Trophoblast cell (in vitro differentiated cells and primary cell): ENCODE results near the gene CDH7.

Experiments
- DNase-seq, 2 donors: peaks; one replicate each; pipeline ENCODE4 v3.0.0-alpha.2; 2016
- H2AFZ ChIP-seq: 2 replicates; pipeline ENCODE4 v1.6.1; 2013; ENCODE audit warnings: low read length, moderate library complexity, mild to moderate bottlenecking; ENCODE audit not compliant: insufficient read depth, poor library complexity
- H2AK5ac ChIP-seq: 2 replicates; pipeline ENCODE4 v1.6.1; 2013; ENCODE audit warnings: mild to moderate bottlenecking, low read length
- H2BK120ac ChIP-seq: 2 replicates; pipeline ENCODE4 v1.6.1; 2013; ENCODE audit warnings: low read length, mild to moderate bottlenecking, moderate library complexity; ENCODE audit not compliant: insufficient read depth, poor library complexity
- H2BK12ac ChIP-seq: 2 replicates; pipeline ENCODE4 v1.6.1; 2013; ENCODE audit warnings: mild to moderate bottlenecking, low read length, moderate library complexity
- H2BK5ac ChIP-seq: 2 replicates; pipeline ENCODE4 v1.6.1; 2013; ENCODE audit warnings: low read length, low read depth, moderate library complexity, mild to moderate bottlenecking; ENCODE audit not compliant: poor library complexity
- H3K14ac ChIP-seq: 2 replicates; pipeline ENCODE4 v1.6.1; 2013; ENCODE audit warnings: mild to moderate bottlenecking, low read length
- H3K18ac ChIP-seq: 2 replicates; pipeline ENCODE4 v1.6.1; 2013; ENCODE audit warnings: mild to moderate bottlenecking, low read length
- H3K23ac ChIP-seq: 2 replicates; pipeline ENCODE4 v1.6.1; 2013; ENCODE audit warnings: low read length
- H3K27ac ChIP-seq: 2 replicates; pipeline ENCODE4 v1.5.1; 2013; ENCODE audit warnings: low read depth, mild to moderate bottlenecking, inconsistent platforms, low read length, moderate library complexity
- H3K27me3 ChIP-seq: 2 replicates; pipeline ENCODE4 v1.6.1; 2013; ENCODE audit warnings: inconsistent platforms, mild to moderate bottlenecking, low read length, moderate library complexity; ENCODE audit not compliant: insufficient read depth
- H3K36me3 ChIP-seq, 2 experiments: 1 replicate in 1 of 2; 2 replicates in 1 of 2; pipeline ENCODE4 v1.6.1; 2013; ENCODE audit warnings: low read length in 2 of 2, mild to moderate bottlenecking in 2 of 2, moderate library complexity in 1 of 2; ENCODE audit not compliant: insufficient read depth in 2 of 2, control insufficient read depth in 1 of 2
- H3K4ac ChIP-seq: 2 replicates; pipeline ENCODE4 v1.6.1; 2013; ENCODE audit warnings: low read depth, mild to moderate bottlenecking, low read length, moderate library complexity
- H3K4me1 ChIP-seq, 2 experiments: 1 replicate in 1 of 2; 2 replicates in 1 of 2; pipeline ENCODE4 v1.6.1; 2013; ENCODE audit warnings: low read length in 2 of 2, mild to moderate bottlenecking in 2 of 2, moderate library complexity in 1 of 2; ENCODE audit not compliant: insufficient read depth in 2 of 2, control insufficient read depth in 1 of 2
- H3K4me2 ChIP-seq: 2 replicates; pipeline ENCODE4 v1.6.1; 2013; ENCODE audit warnings: inconsistent platforms, mild to moderate bottlenecking, low read length, moderate library complexity
- H3K4me3 ChIP-seq: 2 replicates; pipeline ENCODE4 v1.5.1; 2013; ENCODE audit warnings: mild to moderate bottlenecking, low read depth, low read length, inconsistent platforms
- H3K79me1 ChIP-seq: one replicate; pipeline ENCODE4 v1.6.1; 2013; ENCODE audit warnings: low read length
- H3K79me2 ChIP-seq: 2 replicates; pipeline ENCODE4 v1.6.1; 2013; ENCODE audit warnings: low read length, mild to moderate bottlenecking; ENCODE audit not compliant: control insufficient read depth, insufficient read depth, poor library complexity
- H3K9ac ChIP-seq: 2 replicates; pipeline ENCODE4 v1.6.1; 2013; ENCODE audit warnings: mild to moderate bottlenecking, low read length
- H3K9me3 ChIP-seq: 2 replicates; pipeline ENCODE4 v1.6.1; 2013; ENCODE audit warnings: low read depth, mild to moderate bottlenecking, control low read depth, inconsistent platforms, low read length; ENCODE audit not compliant: insufficient read depth
- H4K12ac ChIP-seq: 2 replicates; pipeline ENCODE4 v1.6.1; 2013; ENCODE audit warnings: low read depth, mild to moderate bottlenecking, low read length, moderate library complexity
- H4K8ac ChIP-seq: 2 replicates; pipeline ENCODE4 v1.6.1; 2013; ENCODE audit warnings: low read depth, mild to moderate bottlenecking, low read length, moderate library complexity
- H4K91ac ChIP-seq: one replicate; pipeline ENCODE4 v1.6.1; 2013; ENCODE audit warnings: low read depth, mild to moderate bottlenecking, low read length, moderate library complexity
- WGBS: extraction: QIAGEN DNeasy Blood & Tissue Kit; methylation state at CpG from one replicate; pipeline ENCODE4 v1.1.7; 2013; ENCODE audit warnings: missing lambda C conversion rate; ENCODE audit not compliant: insufficient read length, insufficient coverage; ENCODE audit errors: extremely low coverage; 5-methylcytosine and 5-hydroxymethylcytosine counted together

CDH7 gene

DNA sequence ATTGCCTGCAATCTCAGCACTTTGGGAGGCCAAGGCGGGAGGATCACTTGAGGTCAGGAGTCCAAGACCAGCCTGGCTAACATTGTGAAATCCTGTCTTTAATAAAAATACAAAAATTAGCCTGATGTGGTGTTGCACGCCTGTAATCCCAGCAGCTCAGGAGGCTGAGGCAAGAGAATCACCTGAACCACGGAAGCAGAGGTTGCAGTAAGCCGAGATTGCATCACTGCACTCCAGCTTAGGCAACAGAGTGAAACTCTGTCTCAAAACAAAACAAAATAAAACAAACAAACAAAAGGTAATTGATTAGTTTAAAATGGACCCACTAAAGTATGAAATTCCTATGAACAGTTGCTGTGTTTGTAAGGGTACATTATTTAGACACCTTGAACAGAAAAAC is 39.8 kb downstream of the CDH7 start:
- Histone ChIP-seq H3K27me3 (no peaks in the 10 kb centered on the region), H3K23ac (no peak overlapping the region), H3K4me2 (no peak overlapping the region), H3K18ac (no peak overlapping the region), H3K79me2 (no peaks in the 10 kb centered on the region), H4K8ac (no peak overlapping the region), H2AFZ (no peak overlapping the region), H3K9ac (no peak overlapping the region), H2BK12ac (no peak overlapping the region), H4K12ac (no peak overlapping the region), H3K14ac (no peak overlapping the region), H3K9me3 (no peaks in the 10 kb centered on the region), H3K4me3 (no peak overlapping the region), H2AK5ac (no peak overlapping the region), H4K91ac (no peak overlapping the region), H2BK120ac (no peak overlapping the region), H3K36me3 (no peaks in the 10 kb centered on the region), H3K4me1 (peaks cover 0 to 1% of the 10 kb centered on the region in 2 experiments), H2BK5ac (no peak overlapping the region), H3K4ac (no peak overlapping the region), H3K27ac (no peak overlapping the region), H3K79me1 (no peaks in the 10 kb centered on the region)
- no CpG with 5 or more reads among the region's 4 CpGs for WGBS
- DNase-seq = no peak

DNA sequence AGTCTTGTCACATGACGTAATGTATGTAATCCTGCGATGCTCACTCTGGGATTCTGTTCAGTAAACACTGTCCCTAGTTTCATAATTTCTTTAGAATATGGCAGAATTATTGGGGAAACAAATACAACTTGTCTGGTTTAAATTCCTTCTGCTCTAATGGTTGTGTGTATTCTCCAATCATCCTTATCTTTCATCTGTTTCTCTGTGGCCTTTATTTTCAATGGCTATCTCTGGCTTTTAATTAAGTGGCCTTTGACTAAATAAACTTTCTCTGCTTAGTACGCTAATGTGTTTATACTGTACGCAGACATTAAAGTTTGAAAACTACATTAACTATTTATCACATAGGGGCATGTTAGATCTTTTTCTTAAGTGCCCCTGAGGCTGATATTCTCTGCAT is 40.9 kb downstream of the CDH7 start:
- H2BK12ac ChIP-seq = no peak overlapping the region
- H2BK5ac ChIP-seq = no peak overlapping the region
- no peak overlapping the region for H3K14ac ChIP-seq
- no peak overlapping the region for H2AFZ ChIP-seq
- H3K4me3 ChIP-seq = no peak overlapping the region
- no peak overlapping the region for H3K4ac ChIP-seq
- H4K8ac ChIP-seq = no peak overlapping the region
- no peak for DNase-seq
- H3K9ac ChIP-seq = no peak overlapping the region
- H4K91ac ChIP-seq = no peak overlapping the region
- no peaks in the 10 kb centered on the region for H3K9me3 ChIP-seq
- no peak overlapping the region for H2BK120ac ChIP-seq
- peaks cover 0 to under 1% of the 10 kb centered on the region in 2 experiments for H3K4me1 ChIP-seq
- no peaks in the 10 kb centered on the region for H3K27me3 ChIP-seq
- WGBS = no CpG with 5 or more reads among the region's 4 CpGs
- no peaks in the 10 kb centered on the region for H3K36me3 ChIP-seq
- no peak overlapping the region for H3K18ac ChIP-seq
- H4K12ac ChIP-seq = no peak overlapping the region
- H3K23ac ChIP-seq = no peak overlapping the region
- H3K27ac ChIP-seq = no peak overlapping the region
- H3K79me2 ChIP-seq = no peaks in the 10 kb centered on the region
- no peak overlapping the region for H2AK5ac ChIP-seq
- no peak overlapping the region for H3K4me2 ChIP-seq
- H3K79me1 ChIP-seq = no peaks in the 10 kb centered on the region

DNA sequence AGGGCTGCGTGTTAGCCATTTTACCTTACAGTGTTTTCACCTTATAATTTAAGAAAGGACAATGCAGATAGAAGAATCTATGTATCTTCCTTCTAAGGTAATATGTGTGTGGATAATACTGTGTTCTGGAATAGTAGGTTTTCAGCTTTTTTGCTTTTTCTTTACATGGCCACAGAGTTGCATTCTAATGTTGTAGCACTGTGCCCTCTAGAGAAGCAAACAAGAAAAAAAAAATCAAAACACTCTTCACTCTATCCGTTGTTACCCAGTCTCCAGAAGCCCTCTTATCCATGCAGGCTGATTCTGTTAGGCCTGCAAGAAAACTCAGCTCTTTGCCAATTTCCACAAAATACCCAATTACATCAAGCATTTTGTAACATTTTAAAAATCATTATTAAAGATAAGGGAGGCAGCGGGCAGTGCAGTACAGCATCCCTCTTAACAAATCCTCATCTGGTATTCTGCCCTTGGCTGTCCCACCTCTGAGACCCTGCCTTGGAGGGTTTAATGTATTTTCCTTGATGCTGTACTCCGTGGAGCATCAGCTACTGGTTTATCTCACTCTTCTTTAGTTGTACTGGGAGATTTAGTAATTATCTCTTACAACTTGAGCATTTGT is 41.8 kb downstream of the CDH7 start:
- H2BK120ac ChIP-seq = no peak overlapping the region
- H3K9ac ChIP-seq = no peak overlapping the region
- H2BK5ac ChIP-seq = no peak overlapping the region
- no peak overlapping the region for H3K18ac ChIP-seq
- no peak overlapping the region for H4K91ac ChIP-seq
- no peak overlapping the region for H4K8ac ChIP-seq
- no peaks in the 10 kb centered on the region for H3K4me1 ChIP-seq
- no peak overlapping the region for H2AFZ ChIP-seq
- no peaks in the 10 kb centered on the region for H3K79me1 ChIP-seq
- no peak overlapping the region for H4K12ac ChIP-seq
- H3K4me2 ChIP-seq = no peak overlapping the region
- H3K23ac ChIP-seq = no peak overlapping the region
- no peak overlapping the region for H3K14ac ChIP-seq
- H2AK5ac ChIP-seq = no peak overlapping the region
- no peak for DNase-seq
- H3K4ac ChIP-seq = no peak overlapping the region
- H3K36me3 ChIP-seq = no peaks in the 10 kb centered on the region
- no CpG with 5 or more reads among the region's 4 CpGs for WGBS
- H3K4me3 ChIP-seq = no peak overlapping the region
- H2BK12ac ChIP-seq = no peak overlapping the region
- no peaks in the 10 kb centered on the region for H3K27me3 ChIP-seq
- no peaks in the 10 kb centered on the region for H3K79me2 ChIP-seq
- no peaks in the 10 kb centered on the region for H3K9me3 ChIP-seq
- H3K27ac ChIP-seq = no peak overlapping the region

DNA sequence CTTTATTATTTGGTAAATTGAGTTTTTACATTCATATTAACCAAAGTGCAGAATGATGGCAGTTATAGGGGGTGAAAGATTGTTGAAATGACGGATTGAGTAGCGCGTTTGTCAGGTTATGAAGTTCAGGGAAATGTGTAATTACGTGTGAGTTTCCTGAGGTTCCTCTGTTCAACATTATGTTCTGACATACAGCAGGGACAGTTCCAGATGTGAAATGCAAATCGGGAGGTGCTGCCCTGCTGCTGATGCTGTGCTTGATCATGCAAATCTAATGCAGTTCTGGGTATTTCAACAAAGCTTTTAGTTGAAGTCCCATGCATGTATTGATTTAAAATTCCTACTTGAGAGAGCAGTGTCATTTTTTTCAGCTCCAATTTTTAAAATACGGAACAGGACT is 57.9 kb downstream of the CDH7 start:
- Histone ChIP-seq H2AFZ (no peak overlapping the region), H3K4me2 (no peak overlapping the region), H3K4me1 (no peaks in the 10 kb centered on the region), H3K4ac (no peak overlapping the region), H3K27ac (no peak overlapping the region), H3K9ac (no peak overlapping the region), H2BK120ac (no peak overlapping the region), H3K79me1 (no peaks in the 10 kb centered on the region), H3K79me2 (no peaks in the 10 kb centered on the region), H2BK12ac (no peak overlapping the region), H3K27me3 (no peaks in the 10 kb centered on the region), H2AK5ac (no peak overlapping the region), H4K91ac (no peak overlapping the region), H3K14ac (no peak overlapping the region), H3K4me3 (no peak overlapping the region), H3K23ac (no peak overlapping the region), H3K9me3 (no peaks in the 10 kb centered on the region), H2BK5ac (no peak overlapping the region), H4K12ac (no peak overlapping the region), H4K8ac (no peak overlapping the region), H3K18ac (no peak overlapping the region), H3K36me3 (no peaks in the 10 kb centered on the region)
- DNase-seq = no peak
- WGBS = 100% methylated on average over 3 of the region's 6 CpGs
